Measurements from ENCODE around the gene SIRT6. TPM values are rescaled to one million over a fixed set of nuclear protein-coding genes. Genes with fewer than 3 reads are reported as not detected.

SIRT6 gene
- total and polyA plus RNA-seq, 9 of the 15 experiments (the other 6 are each of a cell fraction or from before 2014, with no cell fraction given): 1.4 to 41.1 (median 10.2) TPM

DNA sequence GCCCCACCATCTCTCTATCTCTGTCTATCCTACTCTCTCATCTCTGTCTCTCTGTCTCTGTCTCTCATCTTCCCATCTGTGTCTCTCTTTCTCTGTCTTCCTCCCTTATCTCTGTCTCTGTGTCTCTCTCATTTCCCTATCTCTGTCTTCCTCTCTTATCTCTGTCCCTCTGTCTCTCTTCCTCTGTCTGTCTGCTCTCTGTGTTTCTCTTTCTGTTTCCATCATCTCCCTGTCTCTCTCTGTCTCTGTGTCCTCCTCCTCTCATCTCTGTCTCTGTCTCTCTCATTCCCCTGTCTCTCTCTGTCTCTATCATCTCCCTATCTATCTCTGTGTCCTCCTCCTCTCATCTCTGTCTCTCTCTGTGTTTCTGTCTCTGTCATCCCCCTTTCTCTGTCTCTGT, 45.4 kb upstream of the SIRT6 start (continued):
- TF ChIP-seq CBFA2T3 (IDR thresholded peaks at IDR 0.05) (no peak), ZNF766 (CRISPR knock-in tag; conservative IDR thresholded peaks at IDR 0.05) (no peak), HDAC1 (IDR thresholded peaks at IDR 0.05) (peak in 1 of 2 experiments; percentile 7; a peak in 1 of 4 replicates), MEF2D (tag; conservative IDR thresholded peaks at IDR 0.05; ENCODE audit: low read depth) (no peak), ZNF232 (CRISPR knock-in tag; IDR thresholded peaks at IDR 0.05) (no peak), POLR2AphosphoS5 (IDR thresholded peaks at IDR 0.05; ENCODE audit: control insufficient read depth, insufficient read depth, low read depth, low read length) (no peak), ZEB2 (IDR thresholded peaks at IDR 0.05) (no peak), SRSF3 (IDR thresholded peaks at IDR 0.05; ENCODE audit: insufficient read depth, low read length) (no peak)

DNA sequence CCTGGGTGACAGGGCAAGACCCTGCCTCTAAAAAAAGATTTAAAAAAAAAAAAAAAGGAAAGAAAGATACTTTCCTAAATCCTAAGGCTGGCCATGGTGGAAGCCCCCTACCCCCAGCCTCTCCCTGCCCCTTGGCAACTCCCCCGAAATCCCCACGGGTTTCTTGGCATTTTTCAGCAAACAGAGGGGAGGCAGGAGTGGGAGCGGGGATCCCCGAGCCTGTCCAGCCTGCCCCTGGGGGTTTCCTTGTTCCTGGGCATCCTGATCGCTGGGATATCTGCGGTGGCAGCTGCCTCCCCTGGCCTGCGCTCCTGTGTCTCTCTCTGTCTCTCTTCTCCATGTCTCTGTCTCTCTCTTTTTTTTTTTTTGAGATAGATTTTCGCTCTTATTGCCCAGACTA, 43.5 kb upstream of the SIRT6 start:
- Histone ChIP-seq H2AFZ (ENCODE audit: low read depth, low read length) (no peak overlapping the region), H3K36me3 (ENCODE audit: control insufficient read depth, insufficient read depth, low read length) (no peaks in the 10 kb centered on the region), H3K27me3 (ENCODE audit: control insufficient read depth in 2 of 2, insufficient read depth in 2 of 2, low read length in 2 of 2) (peaks cover 0 to 24% of the 10 kb centered on the region in 2 experiments; a peak in 2 of 5 replicates), H3K4me1 (replicated peaks in 1 of 2; ENCODE audit: control insufficient read depth in 2 of 2, insufficient read depth in 2 of 2, low read length in 2 of 2) (peaks cover 8 to 30% of the 10 kb centered on the region in 2 experiments; a peak in 4 of 5 replicates), H3K9me3 (replicated peaks; ENCODE audit: control insufficient read depth, insufficient read depth, low read depth, low read length) (no peaks in the 10 kb centered on the region), H3K9ac (ENCODE audit: insufficient read depth in 1 of 2, low read depth in 2 of 2, low read length in 2 of 2) (no peak overlapping the region), H4K20me1 (replicated peaks; ENCODE audit: control insufficient read depth, insufficient read depth, low read length) (0 out of 2 replicates have a peak, but pooled peaks cover 5% of the 10 kb centered on the region), H3K4me3 (no peak overlapping the region), H3K27ac (ENCODE audit: extremely low read depth, low read depth, low read length) (no peak overlapping the region), H3K9me1 (ENCODE audit: control insufficient read depth, insufficient read depth, low read length) (no peaks in the 10 kb centered on the region), H3K79me2 (ENCODE audit: control insufficient read depth, insufficient read depth, low read length) (no peaks in the 10 kb centered on the region), H3K4me2 (ENCODE audit: insufficient read depth, low read length) (no peak overlapping the region)
- in situ Hi-C loops (cut with MboI): no loop called here
- DNase-seq (ENCODE audit: extremely low read depth in 1 of 4, low spot score in 3 of 4) (peak in 1 of 4 experiments; percentile 2), ATAC-seq (no peak), FAIRE-seq (no peak)
- no TSS peak for BruUV-seq (replicated peaks)
- ChIA-PET POLR2A (interaction anchor here (0.6 kb wide), 1 partner anchor 451 kb away, joined by 3 read pairs; no protein-coding TSS in a partner anchor), CTCF (ENCODE audit: low intra/inter-chr PET ratio) (no interaction called here)
- intact Hi-C loops (cut with micrococcal nuclease): no loop called here
- TF ChIP-seq, protein P1, sequence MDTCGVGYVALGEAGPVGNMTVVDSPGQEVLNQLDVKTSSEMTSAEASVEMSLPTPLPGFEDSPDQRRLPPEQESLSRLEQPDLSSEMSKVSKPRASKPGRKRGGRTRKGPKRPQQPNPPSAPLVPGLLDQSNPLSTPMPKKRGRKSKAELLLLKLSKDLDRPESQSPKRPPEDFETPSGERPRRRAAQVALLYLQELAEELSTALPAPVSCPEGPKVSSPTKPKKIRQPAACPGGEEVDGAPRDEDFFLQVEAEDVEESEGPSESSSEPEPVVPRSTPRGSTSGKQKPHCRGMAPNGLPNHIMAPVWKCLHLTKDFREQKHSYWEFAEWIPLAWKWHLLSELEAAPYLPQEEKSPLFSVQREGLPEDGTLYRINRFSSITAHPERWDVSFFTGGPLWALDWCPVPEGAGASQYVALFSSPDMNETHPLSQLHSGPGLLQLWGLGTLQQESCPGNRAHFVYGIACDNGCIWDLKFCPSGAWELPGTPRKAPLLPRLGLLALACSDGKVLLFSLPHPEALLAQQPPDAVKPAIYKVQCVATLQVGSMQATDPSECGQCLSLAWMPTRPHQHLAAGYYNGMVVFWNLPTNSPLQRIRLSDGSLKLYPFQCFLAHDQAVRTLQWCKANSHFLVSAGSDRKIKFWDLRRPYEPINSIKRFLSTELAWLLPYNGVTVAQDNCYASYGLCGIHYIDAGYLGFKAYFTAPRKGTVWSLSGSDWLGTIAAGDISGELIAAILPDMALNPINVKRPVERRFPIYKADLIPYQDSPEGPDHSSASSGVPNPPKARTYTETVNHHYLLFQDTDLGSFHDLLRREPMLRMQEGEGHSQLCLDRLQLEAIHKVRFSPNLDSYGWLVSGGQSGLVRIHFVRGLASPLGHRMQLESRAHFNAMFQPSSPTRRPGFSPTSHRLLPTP (IDR thresholded peaks at IDR 0.05; ENCODE audit: borderline replicate concordance, extremely low read depth, insufficient read length): no peak
- TF ChIP-seq, protein P2, sequence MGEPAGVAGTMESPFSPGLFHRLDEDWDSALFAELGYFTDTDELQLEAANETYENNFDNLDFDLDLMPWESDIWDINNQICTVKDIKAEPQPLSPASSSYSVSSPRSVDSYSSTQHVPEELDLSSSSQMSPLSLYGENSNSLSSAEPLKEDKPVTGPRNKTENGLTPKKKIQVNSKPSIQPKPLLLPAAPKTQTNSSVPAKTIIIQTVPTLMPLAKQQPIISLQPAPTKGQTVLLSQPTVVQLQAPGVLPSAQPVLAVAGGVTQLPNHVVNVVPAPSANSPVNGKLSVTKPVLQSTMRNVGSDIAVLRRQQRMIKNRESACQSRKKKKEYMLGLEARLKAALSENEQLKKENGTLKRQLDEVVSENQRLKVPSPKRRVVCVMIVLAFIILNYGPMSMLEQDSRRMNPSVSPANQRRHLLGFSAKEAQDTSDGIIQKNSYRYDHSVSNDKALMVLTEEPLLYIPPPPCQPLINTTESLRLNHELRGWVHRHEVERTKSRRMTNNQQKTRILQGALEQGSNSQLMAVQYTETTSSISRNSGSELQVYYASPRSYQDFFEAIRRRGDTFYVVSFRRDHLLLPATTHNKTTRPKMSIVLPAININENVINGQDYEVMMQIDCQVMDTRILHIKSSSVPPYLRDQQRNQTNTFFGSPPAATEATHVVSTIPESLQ (CRISPR knock-in tag; IDR thresholded peaks at IDR 0.05): no peak
- TF ChIP-seq GATA2 (CRISPR knock-in tag; IDR thresholded peaks at IDR 0.05) (no peak), ZNF57 (CRISPR knock-in tag; IDR thresholded peaks at IDR 0.05) (no peak)
- 15% methylated on average over 4 of the region's 8 CpGs for WGBS (ENCODE audit: insufficient coverage, low coverage, missing lambda C conversion rate)

Measured in K562 (cell line).